Measurements from ENCODE around the gene OR8I2. TPM values are rescaled to one million over a fixed set of nuclear protein-coding genes. Genes with fewer than 3 reads are reported as not detected.
"Not testable (repeated sequence)": the region's sequence is repeated elsewhere in the genome, so short reads cannot be mapped to it uniquely, and the experiment has no call there.

OR8I2 gene
- total and polyA plus RNA-seq, 8 donors: not detected

DNA sequence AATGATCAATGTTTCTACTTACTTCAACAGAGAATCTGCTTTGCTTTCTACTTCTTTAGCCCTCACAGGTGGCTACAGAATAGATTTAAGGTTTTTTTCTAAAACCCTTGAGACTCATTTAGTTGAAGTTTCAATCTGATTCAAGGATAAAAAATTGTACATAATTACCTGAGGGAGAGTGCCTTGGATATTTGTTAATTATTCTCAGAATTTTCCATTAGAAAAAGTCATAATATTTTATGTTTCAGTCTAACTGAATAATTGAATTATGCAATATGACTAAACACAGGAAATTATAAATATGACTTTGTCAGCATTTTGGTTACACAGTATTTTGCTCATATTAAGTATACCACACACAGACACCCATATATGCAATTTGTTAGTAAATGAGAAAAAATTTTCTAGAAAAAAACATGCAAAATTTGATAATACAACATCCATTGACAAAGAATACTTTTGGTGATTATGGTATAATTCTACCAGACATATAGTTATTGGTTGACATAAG lies 47.1 kb downstream of the OR8I2 start, which contains the start of gene OR8J3:
Gene OR8J3, minus strand, starts transcription at position 51 of the 511 bp plus-strand sequence. CDS start 2,483 bp downstream, outside the sequence.
- Histone ChIP-seq H3K9me3 (peaks cover 0 to 17% (median 0%) of the 10 kb centered on the region in 4 donors), H3K27me3 (no peaks in the 10 kb centered on the region), H3K27ac (no peak within 1 kb of the TSS), H3K36me3 (no peaks in the 10 kb centered on the region), H3K4me1 (no peaks in the 10 kb centered on the region), H3K4me3 (no peak within 1 kb of the TSS)
- intact Hi-C loops (cut with DNase I; ENCODE audit: low total_unique reads): no loop called here
- no peak for DNase-seq
- TF ChIP-seq POLR2AphosphoS5 (IDR thresholded peaks at IDR 0.05) (no peak), CTCF (IDR thresholded peaks at IDR 0.05) (no peak), EP300 (IDR thresholded peaks at IDR 0.05) (no peak), POLR2A (IDR thresholded peaks at IDR 0.05) (no peak)

GRCh38 chr11:56143681-56144080 lies 50.6 kb downstream of the OR8I2 start:
- H3K27ac ChIP-seq; H3K27me3 ChIP-seq; H3K4me1 ChIP-seq; intact Hi-C loops (cut with DNase I; ENCODE audit: low total_unique reads); H3K36me3 ChIP-seq; DNase-seq; H3K4me3 ChIP-seq: not testable (repeated sequence)
- peaks cover 0 to 13% (median 0%) of the 10 kb centered on the region in 4 donors for H3K9me3 ChIP-seq
- 95 to 98% (median 95%) methylated on average over 9 to 30 of the region's 30 CpGs for WGBS, 5 donors

Small RNA genes within 50 kb of the gene (small RNA-seq; reads per million reads assigned to genes)
- 0 reads per million in 4 donors for gene OR8I4P

Other genes with a start within 250 kb of the OR8I2 start
- gene TRIM51, start 210.0 kb upstream of the OR8I2 start, total RNA-seq: not detected
- not detected for gene TRIM51, start 210.0 kb upstream of the OR8I2 start, polyA plus RNA-seq
- gene OR5W2, start 178.7 kb upstream of the OR8I2 start, total RNA-seq: not detected
- gene OR5W2, start 178.7 kb upstream of the OR8I2 start, polyA plus RNA-seq: not detected
- gene OR5I1, start 156.9 kb upstream of the OR8I2 start, total RNA-seq: not detected
- not detected for gene OR5I1, start 156.9 kb upstream of the OR8I2 start, polyA plus RNA-seq
- gene OR10AG1, start 123.4 kb upstream of the OR8I2 start, total RNA-seq: not detected
- gene OR10AG1, start 123.4 kb upstream of the OR8I2 start, polyA plus RNA-seq: not detected
- not detected for gene OR5F1, start 98.7 kb upstream of the OR8I2 start, total RNA-seq
- gene OR5F1, start 98.7 kb upstream of the OR8I2 start, polyA plus RNA-seq: not detected
- gene OR5AS1, start 65.7 kb upstream of the OR8I2 start, total RNA-seq: not detected
- gene OR5AS1, start 65.7 kb upstream of the OR8I2 start, polyA plus RNA-seq: not detected
- not detected for gene OR8H2, start 10.4 kb downstream of the OR8I2 start, total RNA-seq
- not detected for gene OR8H2, start 10.4 kb downstream of the OR8I2 start, polyA plus RNA-seq
- not detected for gene OR8H3, start 29.1 kb downstream of the OR8I2 start, total RNA-seq
- not detected for gene OR8H3, start 29.1 kb downstream of the OR8I2 start, polyA plus RNA-seq
- gene OR8J3, start 46.9 kb downstream of the OR8I2 start, total RNA-seq: not detected
- not detected for gene OR8J3, start 46.9 kb downstream of the OR8I2 start, polyA plus RNA-seq
- gene OR8K5, start 67.0 kb downstream of the OR8I2 start, total RNA-seq: not detected
- gene OR8K5, start 67.0 kb downstream of the OR8I2 start, polyA plus RNA-seq: not detected
- not detected for gene OR5J2, start 83.3 kb downstream of the OR8I2 start, total RNA-seq
- not detected for gene OR5J2, start 83.3 kb downstream of the OR8I2 start, polyA plus RNA-seq
- gene OR5T2, start 140.9 kb downstream of the OR8I2 start, total RNA-seq: not detected
- not detected for gene OR5T2, start 140.9 kb downstream of the OR8I2 start, polyA plus RNA-seq
- not detected for gene OR5T3, start 158.9 kb downstream of the OR8I2 start, total RNA-seq
- not detected for gene OR5T3, start 158.9 kb downstream of the OR8I2 start, polyA plus RNA-seq
- not detected for gene OR5T1, start 180.8 kb downstream of the OR8I2 start, total RNA-seq
- not detected for gene OR5T1, start 180.8 kb downstream of the OR8I2 start, polyA plus RNA-seq
- not detected for gene OR8H1, start 198.9 kb downstream of the OR8I2 start, total RNA-seq
- gene OR8H1, start 198.9 kb downstream of the OR8I2 start, polyA plus RNA-seq: not detected
- gene OR8K3, start 221.8 kb downstream of the OR8I2 start, total RNA-seq: not detected
- not detected for gene OR8K3, start 221.8 kb downstream of the OR8I2 start, polyA plus RNA-seq

Data from stomach (tissue), 9 donors.